GM03348 (cell line): ENCODE measurements around the gene KIF3B.
"Not testable (repeated sequence)": the region's sequence is repeated elsewhere in the genome, so short reads cannot be mapped to it uniquely, and the experiment has no call there.

Experiments
- DNase-seq: peaks from one replicate; pipeline ENCODE4 v3.0.0; 2012; ENCODE audit warnings: low spot score

The KIF3B gene

GRCh38 chr20:32330555-32330897, 53.1 kb downstream of the KIF3B start:
- DNase-seq, result no peak

- DNase-seq, result peak; percentile 32
Observed at GRCh38 chr20:32332614-32333013, 55.2 kb downstream of the KIF3B start.

GRCh38 chr20:32333181-32333987, 55.9 kb downstream of the KIF3B start:
- no peak for DNase-seq

DNA sequence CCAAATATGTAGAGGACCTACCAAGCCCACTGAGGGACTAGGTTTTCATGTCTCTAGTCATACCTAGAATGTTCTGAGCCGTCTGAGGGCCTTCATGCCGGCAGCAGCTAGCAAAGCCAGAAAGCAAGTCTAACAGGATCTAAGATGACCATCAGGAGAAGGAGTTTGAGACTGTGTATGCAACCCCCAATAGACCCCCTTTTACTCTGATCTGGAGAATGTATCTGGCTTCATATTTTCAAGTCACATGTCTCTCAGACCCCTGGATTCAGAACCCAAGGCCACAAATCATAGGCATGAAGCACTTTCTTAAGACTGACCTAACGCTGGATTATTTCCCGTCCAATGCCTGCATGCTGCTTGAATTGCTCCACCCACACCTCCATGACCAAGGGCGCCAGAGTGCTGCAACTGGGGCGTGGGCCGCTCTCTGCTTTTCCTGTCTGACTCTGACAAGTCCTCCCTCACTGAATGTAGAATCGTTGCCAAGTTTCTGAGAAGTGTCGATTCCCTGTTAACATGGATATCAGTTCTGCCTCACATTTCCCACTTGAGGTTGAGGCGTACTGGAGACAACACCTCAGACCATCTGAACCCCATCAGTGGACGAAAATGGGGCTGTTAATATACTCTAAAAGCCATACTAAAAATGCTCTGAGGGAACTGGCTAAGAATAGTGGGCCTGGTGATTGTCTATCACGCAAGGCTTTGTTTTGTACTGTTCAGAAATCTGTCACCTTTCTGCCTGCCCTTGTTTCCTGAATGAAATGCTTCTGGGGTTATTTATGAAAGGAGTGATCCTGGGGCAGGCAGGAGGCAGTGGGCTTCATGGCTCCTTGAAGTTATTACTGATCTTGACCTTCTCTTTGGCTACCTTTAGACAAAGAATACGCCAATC, 56.8 kb downstream of the KIF3B start:
- no peak for DNase-seq

- peak; percentile 45 for DNase-seq
Observed at GRCh38 chr20:32336918-32337347, 59.5 kb downstream of the KIF3B start.

DNA sequence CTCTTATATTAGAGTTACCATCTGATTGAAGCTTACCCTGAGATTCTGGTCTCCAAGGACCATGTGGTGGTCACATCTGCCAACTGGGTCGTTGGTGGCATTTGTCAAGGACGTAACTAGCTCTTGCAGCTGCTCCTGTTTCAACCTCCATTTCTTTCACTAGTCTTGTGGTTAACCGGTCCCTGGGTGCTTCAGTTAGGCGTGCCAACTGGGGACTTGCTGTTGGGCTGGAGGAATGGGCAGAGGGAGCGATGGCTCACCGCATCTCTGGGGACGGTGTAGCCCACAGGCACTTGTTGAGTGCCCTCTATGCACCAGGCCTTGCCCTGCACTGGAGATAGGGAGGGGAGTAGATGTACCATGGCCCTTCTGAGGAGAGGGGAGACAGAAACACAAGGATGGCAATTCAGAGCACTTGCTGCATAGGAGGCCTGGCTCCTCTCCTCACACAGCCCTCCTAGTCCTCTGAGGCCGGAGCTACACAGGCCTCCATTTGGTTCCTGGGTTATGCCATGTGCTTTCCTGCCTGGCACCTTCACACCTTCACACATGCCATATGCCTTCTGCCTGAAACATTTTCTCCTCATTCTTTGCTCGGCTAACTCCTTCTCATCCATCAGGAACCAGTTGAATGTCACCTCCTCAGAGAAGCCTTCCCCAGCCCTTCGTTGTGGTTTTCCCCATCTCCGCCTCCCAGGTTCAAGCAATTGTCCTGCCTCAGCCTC, 60.6 kb downstream of the KIF3B start:
- DNase-seq, result no peak

- no peak for DNase-seq
Observed at GRCh38 chr20:32338665-32339064, 61.2 kb downstream of the KIF3B start.

- DNase-seq, result no peak
Observed at GRCh38 chr20:32339116-32339515, 61.7 kb downstream of the KIF3B start.

GRCh38 chr20:32341053-32341452, 63.6 kb downstream of the KIF3B start:
- not testable (repeated sequence) for DNase-seq

DNA sequence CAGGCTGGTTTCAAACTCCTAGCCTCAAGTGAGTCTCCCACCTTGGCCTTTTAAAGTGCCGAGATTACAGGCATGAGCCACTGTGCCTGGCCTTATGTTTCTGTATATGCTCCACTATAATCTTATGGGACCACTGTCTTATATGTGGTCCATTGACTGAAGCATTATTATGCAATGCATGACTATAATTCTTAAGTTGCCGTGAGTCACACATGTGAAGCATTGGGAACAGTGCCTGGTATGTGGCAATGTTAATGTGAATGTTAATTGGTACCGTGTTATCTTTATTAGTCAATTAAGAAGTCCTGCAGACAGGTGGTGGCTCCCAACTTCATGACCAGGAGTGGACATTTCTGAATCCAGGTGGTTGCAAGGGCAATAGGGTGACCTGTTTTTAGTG, 66.0 kb downstream of the KIF3B start:
- DNase-seq, result peak; percentile 33

DNA sequence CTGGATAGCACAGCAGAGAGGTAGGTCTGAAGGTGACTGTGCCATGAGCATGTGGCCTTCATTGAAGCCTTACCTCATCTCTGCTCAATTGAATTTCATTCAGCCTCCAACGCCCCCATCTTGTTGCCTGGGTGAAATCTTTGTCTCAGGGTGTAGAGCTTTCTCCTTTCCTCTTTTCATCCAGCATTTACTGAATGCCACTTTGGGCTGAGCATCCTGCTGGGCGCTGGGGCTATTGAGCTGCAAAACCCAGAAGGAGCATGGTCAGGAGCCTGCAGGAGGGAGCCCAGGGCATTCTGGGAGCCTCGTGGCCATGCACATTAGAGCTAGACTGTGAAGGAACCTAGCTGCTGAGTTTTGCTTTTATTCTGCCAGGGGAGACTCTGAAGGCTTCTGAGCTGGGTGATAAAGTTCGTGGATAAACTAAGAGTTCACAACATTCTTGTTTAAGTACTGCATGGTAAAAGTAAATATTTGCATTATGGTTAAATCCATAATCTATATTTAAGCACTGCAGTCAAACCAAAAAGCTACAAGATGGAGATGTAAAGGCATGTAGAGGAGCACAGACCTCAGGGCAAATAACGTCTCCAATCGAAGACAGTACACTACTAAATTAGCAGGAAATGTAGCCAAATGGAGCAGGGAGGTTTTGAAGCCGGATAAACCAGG, 67.5 kb downstream of the KIF3B start:
- no peak for DNase-seq

DNA sequence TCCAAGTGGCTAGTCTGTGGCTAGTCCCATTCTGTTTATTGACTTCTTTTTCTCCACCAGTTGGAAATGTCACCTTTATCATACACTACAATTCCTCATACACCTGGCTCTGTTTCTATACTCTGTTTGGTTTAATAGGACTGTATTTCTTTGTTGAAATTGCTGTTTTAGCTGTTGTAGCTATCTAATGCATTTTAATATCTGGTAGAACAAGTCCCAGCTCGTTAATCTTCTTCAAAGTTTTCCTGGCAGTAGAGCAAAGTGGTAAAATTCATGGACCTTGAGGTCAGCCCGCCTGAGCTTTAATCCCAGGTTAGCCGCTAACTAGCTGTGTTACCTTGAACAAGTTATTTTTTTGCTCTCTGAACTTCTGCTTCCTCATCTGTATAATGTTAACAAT, 70.8 kb downstream of the KIF3B start:
- no peak for DNase-seq

DNA sequence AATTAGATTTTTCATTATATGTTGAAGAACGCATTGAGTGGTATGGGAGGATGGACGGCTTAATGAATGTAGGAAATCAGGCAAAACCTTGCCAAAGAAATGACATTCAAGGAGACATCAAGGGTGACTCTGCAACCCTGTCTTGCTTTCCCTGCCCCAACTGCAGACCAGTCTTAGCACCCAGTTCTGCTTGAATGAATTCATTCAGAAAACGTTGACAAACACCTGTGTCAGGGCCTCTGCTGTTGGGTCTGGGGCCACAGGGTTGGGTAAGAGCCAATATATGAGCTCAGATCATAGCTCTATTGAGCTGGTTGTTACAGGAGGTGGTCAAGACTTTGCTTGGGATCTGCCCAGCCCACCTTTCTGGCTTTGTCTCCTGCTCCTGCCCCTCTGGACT, 73.0 kb downstream of the KIF3B start:
- no peak for DNase-seq

- DNase-seq, result no peak
Observed at GRCh38 chr20:32352121-32352720, 74.8 kb downstream of the KIF3B start.

DNA sequence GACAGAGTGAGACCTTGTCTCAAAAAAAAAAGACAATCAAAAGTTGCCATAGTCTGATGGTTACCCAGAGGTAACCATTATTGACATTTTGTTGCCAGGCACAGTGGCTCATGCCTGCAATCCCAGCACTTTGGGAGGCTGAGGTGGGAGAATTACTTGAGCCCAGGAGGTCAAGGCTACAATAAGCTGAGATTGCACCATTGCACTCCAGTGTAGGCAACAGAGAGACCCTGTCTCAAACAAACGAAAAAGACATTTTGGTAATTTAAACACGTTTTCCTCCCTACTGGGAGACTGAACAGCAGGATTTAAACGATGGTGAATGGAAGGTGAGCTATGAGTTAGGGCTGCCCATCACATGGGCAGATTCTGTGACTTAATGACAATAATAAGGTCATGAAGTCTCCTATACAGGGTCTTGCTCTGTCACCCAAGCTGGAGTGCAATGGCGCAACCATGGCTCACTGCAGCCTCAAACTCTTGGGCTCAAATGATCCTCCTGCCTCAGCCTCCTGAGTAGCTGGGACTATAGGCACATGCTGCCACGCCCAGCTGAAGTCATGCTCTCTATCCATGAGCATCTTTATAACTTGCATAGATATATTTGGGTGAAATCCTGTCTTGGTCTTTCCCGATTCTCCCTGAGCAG, 76.5 kb downstream of the KIF3B start:
- no peak for DNase-seq

- peak; percentile 31 for DNase-seq
Observed at GRCh38 chr20:32354592-32355416, 77.4 kb downstream of the KIF3B start.

DNA sequence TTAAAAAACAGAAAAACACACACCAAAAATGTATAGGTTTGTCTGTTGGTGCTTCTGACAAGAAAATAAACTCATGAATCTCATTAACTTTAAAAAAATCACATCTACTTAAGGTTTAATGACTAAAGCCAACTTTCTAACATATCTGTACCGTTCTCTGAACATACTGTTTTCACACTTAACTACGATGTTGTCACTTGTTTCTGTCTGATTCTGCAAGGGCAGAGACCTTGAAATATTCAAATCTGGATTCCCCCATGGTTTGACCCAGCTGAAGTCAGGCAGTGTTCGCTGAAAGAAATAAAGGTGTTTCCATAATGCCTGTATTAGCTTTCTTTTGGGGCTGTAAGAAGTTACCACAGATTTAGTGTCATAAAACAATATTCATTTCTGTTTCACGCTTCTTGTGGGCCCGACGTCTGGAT, 78.0 kb downstream of the KIF3B start:
- DNase-seq, result no peak

GRCh38 chr20:32355907-32356621, 78.6 kb downstream of the KIF3B start:
- DNase-seq, result peak; percentile 46

- no peak for DNase-seq
Observed at GRCh38 chr20:32356622-32357374, 79.3 kb downstream of the KIF3B start.
